OCI-LY3 (cell line): ENCODE results near the gene GM2A.

ENCODE experiments used
- EZH2phosphoT487 ChIP-seq: fragments of 200-600 bp; shearing (Covaris generic); IDR thresholded peaks from 2 replicates; pipeline ENCODE4 v1.6.1; 2018; ENCODE audit warnings: antibody characterized with exemption, mixed run types, low read depth
- TF ChIP-seq, protein P1 (sequence below): fragments of 200-600, 300-600 bp; sonication (generic); IDR thresholded peaks from 2 replicates; pipeline ENCODE4 v1.5.1; 2014; ENCODE audit warnings: antibody characterized with exemption, low read length, low read depth

DNA sequence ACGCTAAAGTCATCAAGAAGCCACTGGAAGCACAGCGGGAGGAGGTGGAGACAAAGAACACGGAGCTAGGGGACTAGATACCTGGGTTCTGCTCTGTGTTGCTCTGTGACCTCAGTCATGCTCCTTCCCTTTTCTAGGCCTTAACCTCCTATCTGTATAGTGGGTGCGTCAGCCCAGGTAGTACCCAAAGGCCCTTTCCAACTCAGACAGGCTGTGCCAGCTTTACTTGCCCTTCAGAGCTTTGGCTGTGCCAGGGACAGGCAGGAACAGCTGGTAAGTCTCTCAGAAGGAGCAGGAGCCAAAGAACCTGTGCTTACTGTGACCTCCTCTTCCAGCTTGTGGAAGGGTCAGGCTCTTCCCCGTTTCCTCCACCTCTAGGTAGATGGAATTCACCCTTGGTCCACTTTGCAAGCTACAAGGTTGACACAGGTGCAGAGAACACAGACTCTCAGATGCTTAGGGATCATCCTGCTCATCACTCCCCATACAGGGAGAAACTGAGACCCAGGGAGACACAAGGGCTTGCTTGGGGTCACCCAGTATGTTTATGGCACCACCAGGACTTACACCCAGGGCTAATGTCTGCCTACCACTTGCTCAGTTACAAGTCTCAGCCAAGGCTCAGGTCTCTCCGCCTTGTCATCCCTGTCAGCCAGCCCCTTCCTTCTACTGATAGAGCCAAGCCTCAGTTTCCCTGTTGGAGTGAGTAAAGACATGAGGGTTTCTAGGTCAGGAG lies 30.8 kb upstream of the GM2A start:
- TF ChIP-seq, protein P1, sequence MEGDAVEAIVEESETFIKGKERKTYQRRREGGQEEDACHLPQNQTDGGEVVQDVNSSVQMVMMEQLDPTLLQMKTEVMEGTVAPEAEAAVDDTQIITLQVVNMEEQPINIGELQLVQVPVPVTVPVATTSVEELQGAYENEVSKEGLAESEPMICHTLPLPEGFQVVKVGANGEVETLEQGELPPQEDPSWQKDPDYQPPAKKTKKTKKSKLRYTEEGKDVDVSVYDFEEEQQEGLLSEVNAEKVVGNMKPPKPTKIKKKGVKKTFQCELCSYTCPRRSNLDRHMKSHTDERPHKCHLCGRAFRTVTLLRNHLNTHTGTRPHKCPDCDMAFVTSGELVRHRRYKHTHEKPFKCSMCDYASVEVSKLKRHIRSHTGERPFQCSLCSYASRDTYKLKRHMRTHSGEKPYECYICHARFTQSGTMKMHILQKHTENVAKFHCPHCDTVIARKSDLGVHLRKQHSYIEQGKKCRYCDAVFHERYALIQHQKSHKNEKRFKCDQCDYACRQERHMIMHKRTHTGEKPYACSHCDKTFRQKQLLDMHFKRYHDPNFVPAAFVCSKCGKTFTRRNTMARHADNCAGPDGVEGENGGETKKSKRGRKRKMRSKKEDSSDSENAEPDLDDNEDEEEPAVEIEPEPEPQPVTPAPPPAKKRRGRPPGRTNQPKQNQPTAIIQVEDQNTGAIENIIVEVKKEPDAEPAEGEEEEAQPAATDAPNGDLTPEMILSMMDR = no peak
- TF ChIP-seq EZH2phosphoT487 = no peak
